Peyer's patch (tissue), 4 donors: ENCODE results near the gene SETD1A. TPM values are rescaled to one million over a fixed set of nuclear protein-coding genes. Genes with fewer than 3 reads are reported as not detected.
"Not testable (repeated sequence)": the region's sequence is repeated elsewhere in the genome, so short reads cannot be mapped to it uniquely, and the experiment has no call there.

Experiments
- DNase-seq, 3 donors: peaks; one replicate each; pipeline ENCODE4 v3.0.0-alpha.2; 2017 to 2019
- H3K27ac ChIP-seq, 4 donors: fragments of 200-600 bp; sonication (generic); one replicate each; pipeline ENCODE4 v1.5.1; 2016 to 2019
- H3K27me3 ChIP-seq, 2 donors: fragments of 200-600 bp; sonication (generic); one replicate each; pipeline ENCODE4 v1.5.1; 2019
- H3K36me3 ChIP-seq, 3 donors: fragments of 200-600 bp; sonication (generic); one replicate each; pipeline ENCODE4 v1.5.1; 2016 to 2019
- H3K4me1 ChIP-seq, 4 donors: fragments of 200-600 bp; sonication (generic); one replicate each; pipeline ENCODE4 v1.5.1; 2016 to 2019
- H3K4me3 ChIP-seq, 4 donors: fragments of 200-600 bp; sonication (generic); 1 replicate in 3 of 4; 2 replicates in 1 of 4; pipeline ENCODE4 v1.5.1; 2016 to 2019; ENCODE audit warnings: mild to moderate bottlenecking in 1 of 4
- H3K9me3 ChIP-seq, 4 donors: fragments of 200-600 bp; sonication (generic); one replicate each; pipeline ENCODE4 v1.5.1; 2016 to 2019; ENCODE audit warnings: mild to moderate bottlenecking in 1 of 4
- CTCF ChIP-seq, 6 experiments: fragments of 450-650 bp in 4 of 6; fragments of 200-600 bp in 2 of 6; sonication (generic) in 1 of 6; IDR thresholded peaks; one replicate each; pipeline ENCODE4 v1.5.1; 2017 to 2019; ENCODE audit warnings: antibody characterized with exemption in 6 of 6, mild to moderate bottlenecking in 3 of 6, moderate library complexity in 1 of 6
- POLR2A ChIP-seq, 2 donors: fragments of 450-650 bp; IDR thresholded peaks; one replicate each; pipeline ENCODE4 v1.5.1; 2017; ENCODE audit warnings: antibody characterized with exemption in 2 of 2, mild to moderate bottlenecking in 2 of 2, moderate library complexity in 2 of 2
- total RNA-seq, 4 donors: library from RNA; depleted of rRNA; stranded (reverse); fragments of >200 nt; gene quantifications; one replicate each; pipeline ENCODE4 v1.1.0, GENCODE V29; 2016

Gene SETD1A
- total RNA-seq, 4 donors from 2014 or later: 10.0 to 22.0 (median 16.5) TPM

DNA sequence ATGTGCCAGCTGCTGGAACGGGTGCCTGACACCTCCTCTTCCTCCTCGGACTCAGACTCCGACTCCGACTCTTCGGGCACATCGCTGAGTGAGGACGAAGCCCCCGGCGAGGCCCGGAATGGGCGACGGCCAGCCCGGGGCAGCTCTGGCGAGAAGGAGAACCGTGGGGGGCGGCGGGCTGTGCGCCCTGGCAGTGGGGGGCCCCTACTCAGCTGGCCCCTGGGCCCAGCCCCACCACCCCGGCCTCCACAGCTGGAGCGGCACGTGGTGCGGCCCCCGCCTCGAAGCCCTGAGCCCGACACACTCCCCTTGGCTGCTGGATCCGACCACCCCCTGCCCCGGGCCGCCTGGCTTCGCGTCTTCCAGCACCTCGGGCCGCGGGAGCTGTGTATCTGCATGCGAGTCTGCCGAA, 27.4 kb upstream of the SETD1A start:
- no peak for DNase-seq
- no peak overlapping the region for H3K4me3 ChIP-seq
- H3K27ac ChIP-seq: no peak overlapping the region
- H3K36me3 ChIP-seq: peaks cover 0 to 32% (median 0%) of the 10 kb centered on the region in 3 donors
- peaks cover 0 to 11% (median 0%) of the 10 kb centered on the region in 4 donors for H3K4me1 ChIP-seq
- H3K27me3 ChIP-seq: no peaks in the 10 kb centered on the region
- TF ChIP-seq POLR2A (IDR thresholded peaks at IDR 0.05): no peak
- TF ChIP-seq CTCF (IDR thresholded peaks at IDR 0.05): no peak
- H3K9me3 ChIP-seq: no peaks in the 10 kb centered on the region

DNA sequence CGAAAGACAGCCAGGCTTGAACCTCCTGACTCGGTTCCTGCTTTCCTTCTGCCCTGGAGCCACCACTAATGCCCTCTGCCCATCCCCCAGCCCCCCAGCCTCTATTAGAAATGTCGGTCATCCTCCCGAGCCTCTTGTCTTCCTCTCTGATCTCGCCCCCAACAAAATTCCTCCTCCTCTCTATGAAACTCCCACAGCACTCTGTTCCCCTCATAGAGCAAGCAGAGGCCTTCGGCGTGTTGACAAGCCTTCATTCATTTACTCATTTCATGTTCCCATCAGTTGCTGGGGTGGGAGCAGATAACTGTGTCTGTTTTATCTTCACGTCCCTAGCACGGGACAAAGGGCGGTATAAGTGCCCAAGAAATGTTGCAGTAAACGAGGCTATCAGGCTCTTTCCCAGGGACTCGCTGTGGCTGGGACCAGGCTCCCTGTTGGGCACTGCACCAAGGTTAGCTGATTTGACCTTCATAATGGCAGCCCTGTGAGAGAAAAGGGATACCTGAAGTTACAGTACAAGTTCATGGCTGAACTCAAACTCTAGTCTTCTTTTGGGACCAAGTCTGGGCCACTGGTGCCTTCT, 26.4 kb upstream of the SETD1A start:
- DNase-seq: no peak
- Histone ChIP-seq H3K36me3 (peaks cover 0 to 40% (median 0%) of the 10 kb centered on the region in 3 donors), H3K27ac (no peak overlapping the region), H3K4me3 (no peak overlapping the region), H3K9me3 (no peaks in the 10 kb centered on the region), H3K27me3 (no peaks in the 10 kb centered on the region), H3K4me1 (peaks cover 0 to 4% (median 0%) of the 10 kb centered on the region in 4 donors)
- TF ChIP-seq CTCF (IDR thresholded peaks at IDR 0.05) (no peak), POLR2A (IDR thresholded peaks at IDR 0.05) (no peak)

GRCh38 chr16:30934827-30935557, 22.6 kb upstream of the SETD1A start:
- Histone ChIP-seq H3K27ac (no peak overlapping the region), H3K4me3 (no peak overlapping the region), H3K9me3 (no peaks in the 10 kb centered on the region), H3K27me3 (no peaks in the 10 kb centered on the region), H3K4me1 (no peaks in the 10 kb centered on the region), H3K36me3 (peaks cover 0 to 41% (median 0%) of the 10 kb centered on the region in 3 donors)
- DNase-seq: peak in 1 of 3 donors; percentile 31
- peak in 4 of 6 experiments; percentile 33 to 49 (median 44) for TF ChIP-seq CTCF (IDR thresholded peaks at IDR 0.05)
- TF ChIP-seq POLR2A (IDR thresholded peaks at IDR 0.05): no peak

DNA sequence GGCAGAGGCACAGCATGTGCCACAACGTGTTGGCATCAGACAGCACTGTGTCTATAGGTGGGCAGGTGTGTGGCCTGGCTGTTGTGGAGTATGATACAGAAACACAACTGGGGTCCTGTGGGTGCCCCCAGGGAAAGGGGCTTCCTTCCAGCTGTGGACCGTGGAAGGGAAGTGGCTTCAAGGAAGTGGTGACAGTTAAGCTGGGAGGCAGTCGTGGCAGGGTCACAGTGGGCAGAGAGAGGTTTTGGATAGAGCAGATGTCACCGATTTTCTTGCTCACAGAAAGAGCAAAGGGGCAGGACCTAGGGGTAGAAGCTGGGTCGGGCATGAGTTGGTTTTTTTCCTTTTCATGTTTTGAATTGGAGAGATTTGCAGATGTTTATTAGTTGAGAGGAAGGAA, 19.9 kb upstream of the SETD1A start:
- H3K27ac ChIP-seq: no peak overlapping the region
- peaks cover 0 to 23% (median 0%) of the 10 kb centered on the region in 3 donors for H3K36me3 ChIP-seq
- no peak for DNase-seq
- H3K4me1 ChIP-seq: peaks cover 0 to 13% (median 6%) of the 10 kb centered on the region in 4 donors
- no peak for TF ChIP-seq CTCF (IDR thresholded peaks at IDR 0.05)
- no peak for TF ChIP-seq POLR2A (IDR thresholded peaks at IDR 0.05)
- H3K9me3 ChIP-seq: no peaks in the 10 kb centered on the region
- no peaks in the 10 kb centered on the region for H3K27me3 ChIP-seq
- H3K4me3 ChIP-seq: no peak overlapping the region

- Histone ChIP-seq H3K4me1 (peaks cover 0 to 18% (median 6%) of the 10 kb centered on the region in 4 donors), H3K36me3 (peaks cover 0 to 28% (median 0%) of the 10 kb centered on the region in 3 donors)
- H3K27me3 ChIP-seq, H3K4me3 ChIP-seq, H3K9me3 ChIP-seq, H3K27ac ChIP-seq, DNase-seq: not testable (repeated sequence)
Observed at GRCh38 chr16:30939571-30939970, 18.0 kb upstream of the SETD1A start.
